ENCODE results near the gene PRRT3. TPM values are rescaled to one million over a fixed set of nuclear protein-coding genes. Genes with fewer than 3 reads are reported as not detected.
A peak's percentile ranks its signal among the peaks of the same experiment; 100 is the strongest.

Gene PRRT3
- total and polyA plus RNA-seq, 2 of the 13 experiments (the other 11 are each of a cell fraction or from before 2014, with no cell fraction given): 0.22 to 0.44 TPM

GRCh38 chr3:9918261-9919038 is 33.8 kb downstream of the PRRT3 start:
- H3K79me2 ChIP-seq (ENCODE audit: insufficient read depth, low read length): peaks cover 3% of the 10 kb centered on the region
- ATAC-seq (no peak), DNase-seq (ENCODE audit: low spot score) (no peak), FAIRE-seq (no peak)
- 88% methylated on average over 7 of the region's 8 CpGs for WGBS (ENCODE audit: low lambda C conversion rate)
- ChIA-PET CTCF (ENCODE audit: low intra/inter-chr PET ratio, low total read pairs) (no interaction called here), POLR2A (interaction anchor here (3.1 to 9.0 kb wide), 3 partner anchors 14 to 28 kb away, joined by 31 to 298 read pairs (median 120); partner anchors contain the start of genes CRELD1 and IL17RE)
- no peak overlapping the region for H3K27ac ChIP-seq (ENCODE audit: extremely low read length, insufficient read depth, low read length)
- H3K36me3 ChIP-seq (replicated peaks in 1 of 2; ENCODE audit: control insufficient read depth in 1 of 2, insufficient read depth in 2 of 2, low read length in 2 of 2): no peaks in the 10 kb centered on the region
- H3K4me1 ChIP-seq (ENCODE audit: insufficient read depth, low read length): peaks cover 37% of the 10 kb centered on the region
- no TSS peak for BruUV-seq (replicated peaks)
- H3K4me3 ChIP-seq (replicated peaks in 1 of 3; ENCODE audit: insufficient read depth in 1 of 3, low read depth in 2 of 3, low read length in 3 of 3): peak overlapping the region in 1 of 3 experiments; percentile 86; a peak in 1 of 6 replicates
- TF ChIP-seq TFDP1 (CRISPR knock-in tag; IDR thresholded peaks at IDR 0.05; ENCODE audit: borderline replicate concordance): 0 out of 2 replicates have a peak, but pooled peaks have one; percentile 5
- peak; percentile 60 for TF ChIP-seq ZNF629 (CRISPR knock-in tag; conservative IDR thresholded peaks at IDR 0.05)
- TF ChIP-seq ZNF512B (CRISPR knock-in tag; IDR thresholded peaks at IDR 0.05; ENCODE audit: borderline replicate concordance): no peak
- peak overlapping the region; percentile 100 for H3K4me2 ChIP-seq (ENCODE audit: low read depth, low read length)
- H4K20me1 ChIP-seq (ENCODE audit: insufficient read depth, low read length): no peaks in the 10 kb centered on the region
- in situ Hi-C loops (cut with HindIII; ENCODE audit: extremely low pct_ligation_motif_present, low pct_unique_long_range_greater_than_20kb) (no loop called here), intact Hi-C loops (cut with micrococcal nuclease; ENCODE audit: unreplicated experiment) (loop anchor here (5.0 kb wide), 1 partner anchor 41 kb away; no protein-coding TSS in a partner anchor)
- H3K9me3 ChIP-seq (ENCODE audit: low read length): no peaks in the 10 kb centered on the region
- peak overlapping the region; percentile 80; the same call in 1 of the 2 replicates for H3K9ac ChIP-seq (ENCODE audit: insufficient read depth, low read depth, low read length)
- no peak overlapping the region for H2AFZ ChIP-seq (ENCODE audit: low read length)
- no peaks in the 10 kb centered on the region for H3K27me3 ChIP-seq (ENCODE audit: control insufficient read depth in 1 of 2, insufficient read depth in 2 of 2, low read length in 2 of 2)

All from HepG2 (cell line).